HEK293 (cell line): ENCODE results near the gene MBNL3.

ENCODE experiments used
- CTCF ChIA-PET: fragments of 350-600 bp; formaldehyde crosslinking; extraction: SDS; loops from one replicate; lab custom pipeline; 2021; ENCODE audit warnings: antibody characterized with exemption; lab: Yijun Ruan, JAX
- POLR2A ChIA-PET: fragments of 300-600 bp; formaldehyde crosslinking; extraction: SDS; loops from one replicate; lab custom pipeline; 2020; ENCODE audit warnings: antibody characterized with exemption, inconsistent platforms; lab: Yijun Ruan, JAX
- H3K27ac ChIP-seq: fragments of 200-500 bp; sonication (Bioruptor generic); 2 replicates; pipeline ENCODE4 v1.5.1; 2014; ENCODE audit warnings: low read depth, low read length, control low read depth, inconsistent platforms; ENCODE audit errors: extremely low read depth
- H3K36me3 ChIP-seq, 2 experiments: fragments of 200-500 bp in 1 of 2; sonication (Bioruptor generic) in 1 of 2; 1 replicate in 1 of 2; 2 replicates in 1 of 2; pipeline ENCODE4 v1.5.1; 2014 to 2017; ENCODE audit warnings: inconsistent platforms in 2 of 2, low read length in 2 of 2; ENCODE audit not compliant: control insufficient read depth in 2 of 2, insufficient read depth in 1 of 2
- H3K4me1 ChIP-seq: fragments of 200-500 bp; sonication (Bioruptor generic); 2 replicates; pipeline ENCODE4 v1.5.1; 2014; ENCODE audit warnings: mild to moderate bottlenecking, low read length, inconsistent platforms; ENCODE audit not compliant: control insufficient read depth, insufficient read depth
- H3K4me3 ChIP-seq: 2 replicates; pipeline ENCODE4 v1.5.1; 2011; ENCODE audit warnings: low read depth, mild to moderate bottlenecking, control low read depth, low read length, moderate library complexity
- H3K9me3 ChIP-seq: fragments of 200-500 bp; sonication (Bioruptor generic); 2 replicates; pipeline ENCODE4 v1.5.1; 2014; ENCODE audit warnings: low read depth, low read length, inconsistent platforms; ENCODE audit not compliant: control insufficient read depth, insufficient read depth
- GFI1B ChIP-seq: fragments of 450-650 bp; formaldehyde crosslinking; IDR thresholded peaks from 2 replicates; pipeline ENCODE4 v1.5.1; 2016; ENCODE audit warnings: missing biosample characterization, missing genetic modification characterization
- GLI4 ChIP-seq: fragments of 450-650 bp; formaldehyde crosslinking; IDR thresholded peaks from 2 replicates; pipeline ENCODE4 v1.5.1; 2016; ENCODE audit warnings: missing biosample characterization, missing genetic modification characterization
- GLIS2 ChIP-seq: fragments of 450-650 bp; formaldehyde crosslinking; IDR thresholded peaks from 2 replicates; pipeline ENCODE4 v1.5.1; 2016; ENCODE audit warnings: missing biosample characterization, missing genetic modification characterization
- HOXC10 ChIP-seq: sonication (generic); formaldehyde crosslinking; IDR thresholded peaks from 2 replicates; pipeline ENCODE4 v1.8.1; 2023; ENCODE audit warnings: mild to moderate bottlenecking, missing genetic modification reagents
- ZBTB20 ChIP-seq: fragments of 450-650 bp; formaldehyde crosslinking; IDR thresholded peaks from 2 replicates; pipeline ENCODE4 v1.5.1; 2016; ENCODE audit warnings: missing biosample characterization, missing genetic modification characterization
- ZNF132 ChIP-seq: fragments of 450-650 bp; formaldehyde crosslinking; IDR thresholded peaks from 2 replicates; pipeline ENCODE4 v1.5.1; 2017; ENCODE audit warnings: missing biosample characterization, missing genetic modification characterization, borderline replicate concordance
- ZNF138 ChIP-seq: fragments of 450-650 bp; formaldehyde crosslinking; IDR thresholded peaks from 2 replicates; pipeline ENCODE4 v1.5.1; 2016; ENCODE audit warnings: missing biosample characterization, missing genetic modification characterization, borderline replicate concordance
- ZNF16 ChIP-seq: fragments of 450-650 bp; formaldehyde crosslinking; IDR thresholded peaks from 2 replicates; pipeline ENCODE4 v1.5.1; 2016; ENCODE audit warnings: low read depth, missing biosample characterization, missing genetic modification characterization
- ZNF214 ChIP-seq: fragments of 450-650 bp; formaldehyde crosslinking; IDR thresholded peaks from 2 replicates; pipeline ENCODE4 v1.5.1; 2017; ENCODE audit warnings: missing biosample characterization, mild to moderate bottlenecking, missing genetic modification characterization, borderline replicate concordance
- ZNF23 ChIP-seq: fragments of 450-650 bp; formaldehyde crosslinking; IDR thresholded peaks from 2 replicates; pipeline ENCODE4 v1.5.1; 2016; ENCODE audit warnings: missing biosample characterization, missing genetic modification characterization, borderline replicate concordance
- ZNF311 ChIP-seq: fragments of 450-650 bp; formaldehyde crosslinking; IDR thresholded peaks from 2 replicates; pipeline ENCODE4 v1.5.1; 2017; ENCODE audit warnings: missing biosample characterization, missing genetic modification characterization, borderline replicate concordance
- ZNF621 ChIP-seq: fragments of 450-650 bp; formaldehyde crosslinking; IDR thresholded peaks from 2 replicates; pipeline ENCODE4 v1.5.1; 2017; ENCODE audit warnings: missing biosample characterization, missing genetic modification characterization
- ZNF629 ChIP-seq: fragments of 450-650 bp; formaldehyde crosslinking; IDR thresholded peaks from 2 replicates; pipeline ENCODE4 v1.5.1; 2017; ENCODE audit warnings: missing biosample characterization, missing genetic modification characterization
- ZNF76 ChIP-seq: fragments of 450-650 bp; formaldehyde crosslinking; IDR thresholded peaks from 2 replicates; pipeline ENCODE4; 2016; ENCODE audit warnings: low read depth, missing biosample characterization, missing genetic modification characterization, borderline replicate concordance
- TF ChIP-seq, protein P1 (sequence below): fragments of 450-650 bp; formaldehyde crosslinking; IDR thresholded peaks from 2 replicates; pipeline ENCODE4 v1.5.1; 2016; ENCODE audit warnings: missing biosample characterization, missing genetic modification characterization
- TF ChIP-seq, protein P2 (sequence below): fragments of 450-650 bp; formaldehyde crosslinking; IDR thresholded peaks from 2 replicates; pipeline ENCODE4 v1.5.1; 2016; ENCODE audit warnings: missing biosample characterization, missing genetic modification characterization
- TF ChIP-seq, protein P3 (sequence below): fragments of 450-650 bp; formaldehyde crosslinking; IDR thresholded peaks from 2 replicates; pipeline ENCODE4 v1.5.1; 2016; ENCODE audit warnings: missing biosample characterization, missing genetic modification characterization
- TF ChIP-seq, protein P4 (sequence below): fragments of 450-650 bp; formaldehyde crosslinking; IDR thresholded peaks from 2 replicates; pipeline ENCODE4 v1.5.1; 2016; ENCODE audit warnings: missing biosample characterization, missing genetic modification characterization
- TF ChIP-seq, protein P5 (sequence below): fragments of 450-650 bp; formaldehyde crosslinking; IDR thresholded peaks from 2 replicates; pipeline ENCODE4 v1.5.1; 2017; ENCODE audit warnings: missing biosample characterization, mild to moderate bottlenecking, missing genetic modification characterization, moderate library complexity

Gene MBNL3

DNA sequence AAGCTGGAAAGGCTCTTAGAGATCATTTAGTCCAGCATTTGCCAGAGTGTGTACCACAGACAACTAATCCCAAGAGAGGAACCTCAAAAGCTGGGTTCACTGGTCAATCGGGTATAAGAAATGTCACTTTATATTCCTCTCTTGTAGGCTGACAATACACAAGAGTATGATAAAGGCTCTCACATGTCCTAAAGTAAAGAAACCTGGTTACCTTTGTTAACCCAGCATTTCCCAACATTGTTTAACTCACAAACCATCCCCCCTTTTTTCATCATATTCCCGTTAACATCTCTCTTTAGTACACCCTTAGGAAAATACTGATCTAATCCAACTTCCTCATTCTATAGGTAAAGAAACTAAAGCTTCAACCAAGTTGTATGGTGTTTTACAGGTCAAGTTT, 74.4 kb downstream of the MBNL3 start:
- no peak for TF ChIP-seq ZBTB20
- no peak for TF ChIP-seq ZNF132 (tag by site-specific recombination)
- TF ChIP-seq, protein P1, sequence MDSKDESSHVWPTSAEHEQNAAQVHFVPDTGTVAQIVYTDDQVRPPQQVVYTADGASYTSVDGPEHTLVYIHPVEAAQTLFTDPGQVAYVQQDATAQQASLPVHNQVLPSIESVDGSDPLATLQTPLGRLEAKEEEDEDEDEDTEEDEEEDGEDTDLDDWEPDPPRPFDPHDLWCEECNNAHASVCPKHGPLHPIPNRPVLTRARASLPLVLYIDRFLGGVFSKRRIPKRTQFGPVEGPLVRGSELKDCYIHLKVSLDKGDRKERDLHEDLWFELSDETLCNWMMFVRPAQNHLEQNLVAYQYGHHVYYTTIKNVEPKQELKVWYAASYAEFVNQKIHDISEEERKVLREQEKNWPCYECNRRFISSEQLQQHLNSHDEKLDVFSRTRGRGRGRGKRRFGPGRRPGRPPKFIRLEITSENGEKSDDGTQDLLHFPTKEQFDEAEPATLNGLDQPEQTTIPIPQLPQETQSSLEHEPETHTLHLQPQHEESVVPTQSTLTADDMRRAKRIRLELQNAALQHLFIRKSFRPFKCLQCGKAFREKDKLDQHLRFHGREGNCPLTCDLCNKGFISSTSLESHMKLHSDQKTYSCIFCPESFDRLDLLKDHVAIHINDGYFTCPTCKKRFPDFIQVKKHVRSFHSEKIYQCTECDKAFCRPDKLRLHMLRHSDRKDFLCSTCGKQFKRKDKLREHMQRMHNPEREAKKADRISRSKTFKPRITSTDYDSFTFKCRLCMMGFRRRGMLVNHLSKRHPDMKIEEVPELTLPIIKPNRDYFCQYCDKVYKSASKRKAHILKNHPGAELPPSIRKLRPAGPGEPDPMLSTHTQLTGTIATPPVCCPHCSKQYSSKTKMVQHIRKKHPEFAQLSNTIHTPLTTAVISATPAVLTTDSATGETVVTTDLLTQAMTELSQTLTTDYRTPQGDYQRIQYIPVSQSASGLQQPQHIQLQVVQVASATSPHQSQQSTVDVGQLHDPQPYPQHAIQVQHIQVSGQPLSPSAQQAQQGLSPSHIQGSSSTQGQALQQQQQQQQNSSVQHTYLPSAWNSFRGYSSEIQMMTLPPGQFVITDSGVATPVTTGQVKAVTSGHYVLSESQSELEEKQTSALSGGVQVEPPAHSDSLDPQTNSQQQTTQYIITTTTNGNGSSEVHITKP (tag by site-specific recombination) = no peak
- no peak for TF ChIP-seq GLIS2 (tag by site-specific recombination)
- TF ChIP-seq, protein P2, sequence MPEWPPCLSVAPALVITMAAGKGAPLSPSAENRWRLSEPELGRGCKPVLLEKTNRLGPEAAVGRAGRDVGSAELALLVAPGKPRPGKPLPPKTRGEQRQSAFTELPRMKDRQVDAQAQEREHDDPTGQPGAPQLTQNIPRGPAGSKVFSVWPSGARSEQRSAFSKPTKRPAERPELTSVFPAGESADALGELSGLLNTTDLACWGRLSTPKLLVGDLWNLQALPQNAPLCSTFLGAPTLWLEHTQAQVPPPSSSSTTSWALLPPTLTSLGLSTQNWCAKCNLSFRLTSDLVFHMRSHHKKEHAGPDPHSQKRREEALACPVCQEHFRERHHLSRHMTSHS = no peak
- TF ChIP-seq, protein P3, sequence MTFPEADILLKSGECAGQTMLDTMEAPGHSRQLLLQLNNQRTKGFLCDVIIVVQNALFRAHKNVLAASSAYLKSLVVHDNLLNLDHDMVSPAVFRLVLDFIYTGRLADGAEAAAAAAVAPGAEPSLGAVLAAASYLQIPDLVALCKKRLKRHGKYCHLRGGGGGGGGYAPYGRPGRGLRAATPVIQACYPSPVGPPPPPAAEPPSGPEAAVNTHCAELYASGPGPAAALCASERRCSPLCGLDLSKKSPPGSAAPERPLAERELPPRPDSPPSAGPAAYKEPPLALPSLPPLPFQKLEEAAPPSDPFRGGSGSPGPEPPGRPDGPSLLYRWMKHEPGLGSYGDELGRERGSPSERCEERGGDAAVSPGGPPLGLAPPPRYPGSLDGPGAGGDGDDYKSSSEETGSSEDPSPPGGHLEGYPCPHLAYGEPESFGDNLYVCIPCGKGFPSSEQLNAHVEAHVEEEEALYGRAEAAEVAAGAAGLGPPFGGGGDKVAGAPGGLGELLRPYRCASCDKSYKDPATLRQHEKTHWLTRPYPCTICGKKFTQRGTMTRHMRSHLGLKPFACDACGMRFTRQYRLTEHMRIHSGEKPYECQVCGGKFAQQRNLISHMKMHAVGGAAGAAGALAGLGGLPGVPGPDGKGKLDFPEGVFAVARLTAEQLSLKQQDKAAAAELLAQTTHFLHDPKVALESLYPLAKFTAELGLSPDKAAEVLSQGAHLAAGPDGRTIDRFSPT = no peak
- TF ChIP-seq, protein P4, sequence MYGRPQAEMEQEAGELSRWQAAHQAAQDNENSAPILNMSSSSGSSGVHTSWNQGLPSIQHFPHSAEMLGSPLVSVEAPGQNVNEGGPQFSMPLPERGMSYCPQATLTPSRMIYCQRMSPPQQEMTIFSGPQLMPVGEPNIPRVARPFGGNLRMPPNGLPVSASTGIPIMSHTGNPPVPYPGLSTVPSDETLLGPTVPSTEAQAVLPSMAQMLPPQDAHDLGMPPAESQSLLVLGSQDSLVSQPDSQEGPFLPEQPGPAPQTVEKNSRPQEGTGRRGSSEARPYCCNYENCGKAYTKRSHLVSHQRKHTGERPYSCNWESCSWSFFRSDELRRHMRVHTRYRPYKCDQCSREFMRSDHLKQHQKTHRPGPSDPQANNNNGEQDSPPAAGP (tag by site-specific recombination) = no peak
- no peak for TF ChIP-seq ZNF76 (tag by site-specific recombination)
- TF ChIP-seq, protein P5, sequence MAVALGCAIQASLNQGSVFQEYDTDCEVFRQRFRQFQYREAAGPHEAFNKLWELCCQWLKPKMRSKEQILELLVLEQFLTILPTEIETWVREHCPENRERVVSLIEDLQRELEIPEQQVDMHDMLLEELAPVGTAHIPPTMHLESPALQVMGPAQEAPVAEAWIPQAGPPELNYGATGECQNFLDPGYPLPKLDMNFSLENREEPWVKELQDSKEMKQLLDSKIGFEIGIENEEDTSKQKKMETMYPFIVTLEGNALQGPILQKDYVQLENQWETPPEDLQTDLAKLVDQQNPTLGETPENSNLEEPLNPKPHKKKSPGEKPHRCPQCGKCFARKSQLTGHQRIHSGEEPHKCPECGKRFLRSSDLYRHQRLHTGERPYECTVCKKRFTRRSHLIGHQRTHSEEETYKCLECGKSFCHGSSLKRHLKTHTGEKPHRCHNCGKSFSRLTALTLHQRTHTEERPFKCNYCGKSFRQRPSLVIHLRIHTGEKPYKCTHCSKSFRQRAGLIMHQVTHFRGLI = no peak
- TF ChIP-seq ZNF214 (tag by site-specific recombination) = no peak
- no peak for TF ChIP-seq ZNF16 (tag by site-specific recombination)
- TF ChIP-seq GFI1B (tag by site-specific recombination) = no peak
- Histone ChIP-seq H3K36me3 (no peaks in the 10 kb centered on the region), H3K4me1 (no peaks in the 10 kb centered on the region), H3K27ac (no peak overlapping the region), H3K9me3 (no peaks in the 10 kb centered on the region), H3K4me3 (no peak overlapping the region)
- CTCF ChIA-PET = no interaction called here
- POLR2A ChIA-PET = no interaction called here

DNA sequence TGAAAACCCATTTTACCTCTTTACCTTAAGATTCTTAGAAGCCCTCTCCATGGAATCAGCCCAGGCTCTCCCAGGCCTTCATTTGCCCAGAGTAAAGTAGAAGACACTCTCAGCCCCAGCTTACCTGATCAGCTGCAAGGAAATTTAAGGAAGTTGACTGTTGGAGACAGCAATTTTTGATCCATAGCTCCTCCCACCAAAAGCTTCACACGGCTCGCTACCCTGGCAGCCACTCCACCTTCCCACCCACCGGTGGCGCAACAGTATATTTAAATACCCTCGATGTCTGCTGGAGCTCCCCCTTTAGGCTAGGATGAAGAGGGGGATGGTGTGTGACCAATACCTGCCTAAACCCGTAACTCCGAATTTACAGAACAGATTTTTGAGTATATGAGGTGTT, 75.4 kb downstream of the MBNL3 start:
- no peaks in the 10 kb centered on the region for H3K36me3 ChIP-seq
- TF ChIP-seq ZNF629 (tag by site-specific recombination) (no peak), ZNF621 (tag by site-specific recombination) (no peak), ZNF311 (tag by site-specific recombination) (no peak), ZNF138 (tag by site-specific recombination) (no peak), GLI4 (tag by site-specific recombination) (no peak), HOXC10 (CRISPR knock-in tag) (no peak), ZNF23 (tag by site-specific recombination) (no peak)
- TF ChIP-seq, all 188 proteins: peak for 0
- CTCF ChIA-PET = interaction anchor here (1.0 to 1.5 kb wide), 2 partner anchors 11 to 218 kb away, joined by 3 to 5 read pairs; no protein-coding TSS in a partner anchor
- H3K4me3 ChIP-seq = no peak overlapping the region
- no peaks in the 10 kb centered on the region for H3K9me3 ChIP-seq
- no peak overlapping the region for H3K27ac ChIP-seq
- H3K4me1 ChIP-seq = no peaks in the 10 kb centered on the region
- POLR2A ChIA-PET = no interaction called here
